ELR (cell line): ENCODE results near the gene MTCL1.
"Not testable (repeated sequence)": the region's sequence is repeated elsewhere in the genome, so short reads cannot be mapped to it uniquely, and the experiment has no call there.

Source experiments
- DNase-seq: peaks from one replicate; pipeline ENCODE4 v3.0.0-alpha.2; 2015; ENCODE audit warnings: low read depth

Gene MTCL1

DNA sequence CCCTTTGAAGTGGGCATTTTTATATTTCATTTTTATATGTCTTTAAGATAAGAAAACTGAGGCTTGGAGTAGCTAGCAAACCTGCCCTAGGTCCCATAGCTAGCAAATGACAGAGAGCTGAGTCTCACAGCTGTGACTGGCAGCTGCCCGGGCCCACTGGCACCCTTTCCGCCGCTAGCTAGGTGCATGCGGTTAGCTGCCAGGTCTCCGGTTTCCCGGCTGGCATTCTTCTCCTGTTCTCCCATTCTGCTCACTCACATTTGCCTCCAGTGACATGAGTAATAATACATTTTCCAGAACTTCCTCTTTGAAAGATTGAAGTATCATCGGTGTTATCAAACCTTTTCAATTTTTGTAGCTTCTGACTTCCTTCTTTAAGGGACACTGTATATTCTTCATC lies 38.7 kb downstream of the MTCL1 start:
- no peak for DNase-seq

DNA sequence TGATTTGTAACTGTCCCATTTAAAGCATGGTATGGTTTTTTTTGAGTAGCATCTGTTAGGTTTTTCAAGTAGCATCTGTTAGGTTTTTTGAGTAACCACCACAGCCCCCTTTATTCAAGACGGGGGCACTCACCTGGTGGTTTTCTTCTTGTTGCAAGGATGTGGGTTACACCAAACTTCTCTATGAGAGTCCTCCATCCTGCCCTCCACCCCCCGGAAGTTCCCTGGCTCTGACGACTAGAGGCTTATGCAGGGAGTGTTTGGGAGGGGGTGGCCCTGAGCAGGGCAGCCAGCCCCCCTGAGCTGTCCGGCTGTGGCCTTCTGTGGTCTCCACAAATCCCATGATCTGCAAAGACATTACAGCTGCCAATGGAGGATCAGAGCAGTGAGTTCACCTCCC lies 39.3 kb downstream of the MTCL1 start:
- no peak for DNase-seq

DNA sequence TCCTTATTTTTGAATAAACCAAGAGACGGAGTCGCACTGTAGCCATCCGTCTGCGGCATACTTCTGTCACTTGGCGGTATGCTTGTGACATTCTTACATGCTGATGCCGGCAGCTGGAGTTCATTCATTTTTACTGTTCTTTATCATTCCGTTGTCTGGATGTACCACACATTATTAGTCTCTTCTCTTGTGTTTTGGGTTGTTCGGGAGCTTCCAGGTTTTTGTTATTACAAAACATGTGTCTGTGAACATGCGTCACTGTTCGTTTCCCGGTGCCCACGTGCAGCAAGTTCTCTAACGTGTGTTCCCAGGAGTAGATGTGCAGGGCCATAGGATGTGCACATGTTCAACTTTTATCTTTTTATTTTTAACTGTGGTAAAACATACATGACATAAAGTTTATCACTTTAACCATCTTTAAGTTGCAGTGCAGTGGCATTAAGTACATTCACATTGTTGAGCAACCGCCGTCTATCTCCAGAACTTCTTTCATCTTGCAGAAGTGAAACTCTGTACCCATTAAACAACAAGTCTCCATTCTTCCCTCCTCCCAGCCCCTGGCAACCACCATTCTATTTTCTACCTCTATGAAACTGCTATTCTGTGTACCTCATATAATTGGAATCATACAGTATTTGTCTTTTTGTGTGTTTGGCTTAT lies 40.1 kb downstream of the MTCL1 start:
- DNase-seq: no peak

DNA sequence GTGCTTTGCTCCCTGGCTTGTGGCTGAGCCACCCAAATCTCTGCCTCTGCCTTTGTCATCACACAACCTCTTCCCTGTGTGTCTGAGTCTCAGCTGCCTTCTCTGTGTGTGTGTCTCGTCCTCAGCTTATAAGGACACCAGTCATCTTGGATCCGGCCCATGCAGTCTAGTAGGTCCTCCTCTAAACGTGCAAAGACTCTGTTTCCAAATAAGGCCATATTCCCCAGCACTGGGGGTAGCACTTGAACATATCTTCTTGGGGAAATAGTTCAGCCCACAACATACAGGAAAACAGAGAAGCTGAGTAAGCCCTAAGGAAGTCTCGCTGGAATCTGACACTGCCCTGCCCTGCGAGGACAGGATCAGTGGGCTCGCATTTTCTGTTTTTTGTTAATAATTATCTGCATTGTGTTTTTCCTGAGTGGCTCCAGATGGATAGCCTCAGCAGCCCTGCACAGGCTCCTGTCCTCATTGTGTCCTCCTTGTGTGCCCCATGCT lies 42.1 kb downstream of the MTCL1 start:
- peak; percentile 79 for DNase-seq

DNA sequence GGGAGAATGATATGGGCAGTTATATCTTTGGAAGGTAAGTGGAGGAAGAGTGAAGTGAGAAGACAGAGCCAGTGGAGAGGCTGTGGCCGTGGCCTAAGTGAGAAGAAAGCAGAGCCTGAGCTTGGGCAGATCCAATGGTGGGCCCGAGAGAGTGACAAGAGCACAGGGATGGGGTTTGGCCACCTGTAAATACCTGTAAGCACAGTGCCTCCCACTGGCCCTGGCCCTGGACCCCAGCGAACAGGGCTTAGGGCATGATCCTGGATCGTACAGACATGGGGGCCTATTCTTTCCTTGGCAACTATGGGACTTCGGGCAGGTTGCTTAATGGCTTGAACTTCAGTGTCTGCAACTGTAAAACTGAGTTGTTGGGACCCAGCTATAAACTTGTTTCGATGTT lies 44.1 kb downstream of the MTCL1 start:
- DNase-seq: no peak

DNA sequence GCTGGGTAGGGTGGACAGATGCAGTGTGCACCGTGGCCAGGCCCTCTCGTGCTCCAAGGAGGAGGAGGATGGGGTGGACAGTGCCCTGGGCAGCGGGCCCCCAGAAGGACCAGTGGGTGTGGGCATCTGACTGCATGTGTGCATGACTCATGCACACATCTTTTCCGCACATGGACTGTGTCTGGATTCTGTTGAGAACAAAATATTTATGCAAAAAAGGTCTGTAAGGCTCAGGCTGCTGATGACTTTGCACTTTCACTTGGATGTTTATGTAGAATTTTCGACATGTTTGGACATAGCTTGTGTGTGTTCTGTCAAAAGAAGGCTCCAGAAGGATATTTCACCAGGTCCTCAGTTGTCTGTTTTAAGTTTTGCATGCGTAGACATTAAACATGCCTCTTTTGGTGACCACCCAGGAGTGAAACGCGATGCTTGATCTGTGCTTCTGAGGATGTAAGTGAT lies 45.6 kb downstream of the MTCL1 start:
- peak; percentile 88 for DNase-seq

DNA sequence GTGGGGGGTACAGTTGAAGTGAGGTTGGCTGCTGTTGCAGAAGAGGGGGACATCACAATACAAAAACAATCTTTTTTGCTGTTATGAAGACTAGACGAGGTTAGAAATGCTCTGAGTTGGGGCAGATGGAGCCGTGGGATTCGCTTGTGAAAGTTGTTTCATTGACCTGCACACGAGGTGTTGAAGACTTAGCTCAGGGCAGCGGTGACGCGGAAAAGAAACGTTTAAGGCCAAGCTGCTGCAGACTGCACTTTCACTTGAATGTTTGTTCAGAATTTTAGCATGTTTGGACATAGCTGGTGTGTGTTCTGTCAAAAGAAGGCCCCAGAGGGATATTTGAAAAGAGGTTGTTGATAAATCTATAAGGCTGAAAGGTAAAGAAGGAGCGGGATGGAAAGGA lies 46.3 kb downstream of the MTCL1 start:
- DNase-seq: no peak

DNA sequence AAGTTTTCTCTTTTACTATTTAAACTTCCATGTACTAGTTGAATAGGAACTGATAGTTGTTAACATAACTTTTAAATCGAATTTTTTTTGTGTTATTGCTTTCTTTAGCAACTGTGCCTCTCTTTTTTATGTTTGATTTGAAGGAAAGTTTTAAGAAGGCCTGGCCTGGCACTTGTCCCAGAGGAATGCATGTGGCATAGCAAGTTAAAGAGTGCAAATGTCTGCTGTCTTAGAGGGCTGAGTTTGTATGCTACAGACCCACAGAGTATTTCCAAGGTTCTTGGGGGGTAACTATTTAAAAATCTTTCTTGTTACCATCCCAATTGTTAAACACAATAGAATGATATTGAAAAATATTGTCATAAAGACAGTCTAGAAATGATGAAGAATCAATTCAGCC lies 47.0 kb downstream of the MTCL1 start:
- no peak for DNase-seq

DNA sequence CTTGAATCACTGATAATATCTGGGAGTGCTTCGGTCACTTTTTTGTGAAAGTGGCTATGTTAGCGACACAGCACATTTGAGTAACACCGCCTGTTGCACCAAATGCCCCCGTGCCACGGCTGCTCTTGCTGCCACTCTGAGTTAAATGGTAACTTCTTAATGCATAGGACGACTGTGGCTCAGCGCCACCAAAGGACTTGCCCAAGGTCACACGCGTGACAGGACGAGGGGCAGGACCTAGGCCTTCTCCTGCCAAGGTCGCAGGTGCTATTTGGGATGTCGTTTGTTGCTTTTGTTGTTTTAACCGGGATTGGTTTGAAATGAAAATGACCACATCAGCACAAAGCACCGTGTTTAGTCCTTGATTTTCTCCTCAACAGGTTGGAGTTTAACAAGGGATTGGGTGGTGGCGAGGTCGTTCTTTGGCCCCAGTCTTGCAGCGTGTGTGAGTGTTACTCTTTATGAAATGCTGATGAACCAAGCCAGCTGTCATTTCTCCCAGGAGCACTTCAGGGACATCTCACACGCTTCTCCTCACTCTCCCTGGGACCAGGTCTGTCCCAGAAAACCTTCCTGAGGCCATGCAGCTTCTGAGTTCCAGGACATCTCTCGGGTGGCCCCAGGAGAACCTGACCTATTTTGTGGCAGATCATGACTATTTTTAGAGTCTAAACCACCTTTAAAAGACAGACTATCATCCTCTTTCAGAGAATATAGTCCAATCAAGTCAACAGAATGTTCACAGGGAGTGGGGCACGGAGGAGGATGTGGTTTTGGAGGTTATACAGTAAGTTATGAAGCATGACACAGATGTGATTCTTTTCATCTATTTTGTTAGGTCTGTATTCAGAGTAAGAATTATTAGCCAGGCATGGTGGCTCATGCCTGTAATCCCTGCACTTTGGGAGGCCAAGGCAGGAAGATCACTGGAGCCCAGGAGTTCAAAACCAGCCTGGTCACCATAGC lies 49.9 kb downstream of the MTCL1 start:
- DNase-seq: peak; percentile 87

DNA sequence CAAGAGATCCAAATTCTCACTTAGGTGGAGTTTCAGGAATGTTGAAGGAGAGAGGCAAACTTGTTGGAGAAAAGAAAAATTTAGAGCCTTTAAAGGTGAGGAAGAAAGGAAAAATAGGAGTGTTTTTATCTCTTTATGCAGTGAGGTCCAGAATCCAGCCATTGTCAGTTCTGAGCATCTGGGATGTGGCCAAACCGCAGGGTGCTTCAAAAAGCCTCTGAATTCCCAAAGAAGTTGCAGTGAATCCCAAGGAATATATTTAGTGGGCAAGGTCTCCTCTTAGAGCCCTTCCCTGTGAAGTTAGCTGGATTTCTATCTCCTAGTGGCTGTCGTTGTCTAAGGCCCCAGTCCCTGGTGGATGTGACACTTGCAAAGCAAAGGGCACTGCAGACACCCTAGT lies 51.2 kb downstream of the MTCL1 start:
- DNase-seq: no peak

DNA sequence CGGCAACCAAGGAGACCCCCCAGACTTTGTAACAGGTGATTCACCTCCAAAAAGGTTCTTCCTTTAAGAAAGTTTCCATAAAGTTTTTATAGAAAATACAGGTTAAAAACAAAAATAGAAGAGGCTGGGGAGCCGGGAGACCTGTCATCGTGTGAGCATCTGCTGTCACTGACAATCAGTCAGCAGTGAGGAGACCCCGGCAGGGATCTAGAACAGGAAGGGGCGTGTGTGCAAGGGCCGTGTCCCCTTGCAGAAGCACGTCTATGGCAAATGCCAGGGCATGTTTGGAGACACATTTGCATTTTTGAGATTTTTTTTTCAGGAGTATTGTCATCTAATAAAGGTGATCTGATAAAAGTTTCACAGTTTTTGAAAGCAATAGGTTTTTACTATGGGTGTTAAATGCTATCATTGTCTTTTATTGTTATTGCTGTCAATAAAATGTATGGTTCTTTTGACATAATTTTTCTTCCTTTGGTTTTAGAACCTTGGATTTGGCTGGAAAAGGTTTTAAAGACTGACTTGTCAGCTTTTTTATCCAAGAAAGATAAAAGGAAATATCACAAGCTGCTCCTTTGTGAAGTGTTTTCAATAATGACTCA lies 52.1 kb downstream of the MTCL1 start:
- DNase-seq: no peak

DNA sequence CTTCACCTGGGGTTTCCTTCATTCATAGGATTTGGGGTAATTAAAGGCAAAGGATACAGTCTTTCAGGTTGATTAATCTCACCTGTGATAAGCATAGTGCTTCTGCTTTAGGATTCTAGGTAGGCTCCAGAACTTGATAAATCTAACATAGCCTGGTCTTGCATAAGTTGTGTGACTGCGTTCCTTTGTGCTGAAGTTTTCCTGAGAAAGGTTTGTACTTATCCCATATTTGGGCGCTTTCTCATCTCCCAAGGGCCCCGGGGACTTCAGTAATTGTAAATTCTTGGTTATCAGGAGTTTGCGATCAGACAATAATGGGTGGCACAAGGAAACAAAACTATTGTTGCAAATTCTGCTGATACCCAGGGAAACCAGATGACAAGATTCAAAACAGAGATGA lies 53.1 kb downstream of the MTCL1 start:
- DNase-seq: no peak

DNA sequence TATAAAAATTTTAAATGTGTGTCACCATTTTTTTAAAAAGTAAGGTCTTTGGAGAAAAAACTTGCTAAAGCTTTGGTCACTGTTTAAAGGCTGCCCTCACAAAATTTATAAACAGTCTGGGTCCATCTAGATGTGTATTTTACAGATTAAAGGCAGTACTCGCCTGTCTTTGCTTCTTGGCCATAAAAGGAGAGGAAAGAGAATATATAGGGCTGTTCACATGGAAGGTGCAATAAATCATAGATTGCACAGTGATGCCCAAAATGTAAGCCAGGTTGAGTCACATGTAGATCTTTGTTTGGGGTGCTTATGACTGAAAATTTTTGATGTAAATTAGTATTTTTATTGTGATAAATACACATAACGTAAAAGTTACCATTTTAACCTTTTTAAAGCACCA lies 55.6 kb downstream of the MTCL1 start:
- DNase-seq: no peak

DNA sequence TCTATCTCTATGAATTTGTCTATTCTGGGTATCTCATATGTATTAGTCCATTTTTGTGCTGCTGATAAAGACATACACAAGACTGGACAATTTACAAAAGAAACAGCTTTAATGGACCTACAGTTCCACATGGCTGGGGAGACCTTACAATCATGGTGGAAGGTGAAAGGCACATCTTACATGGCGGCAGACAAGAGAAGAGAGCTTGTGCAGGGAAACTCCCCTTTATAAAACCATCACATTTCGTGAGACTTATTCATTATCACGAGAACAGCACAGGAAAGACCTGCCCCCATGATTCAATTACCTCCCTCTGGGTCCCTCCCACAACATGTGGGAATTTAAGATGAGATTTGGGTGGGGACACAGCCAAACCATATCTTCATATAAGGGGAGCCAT lies 56.2 kb downstream of the MTCL1 start:
- DNase-seq: not testable (repeated sequence)

DNA sequence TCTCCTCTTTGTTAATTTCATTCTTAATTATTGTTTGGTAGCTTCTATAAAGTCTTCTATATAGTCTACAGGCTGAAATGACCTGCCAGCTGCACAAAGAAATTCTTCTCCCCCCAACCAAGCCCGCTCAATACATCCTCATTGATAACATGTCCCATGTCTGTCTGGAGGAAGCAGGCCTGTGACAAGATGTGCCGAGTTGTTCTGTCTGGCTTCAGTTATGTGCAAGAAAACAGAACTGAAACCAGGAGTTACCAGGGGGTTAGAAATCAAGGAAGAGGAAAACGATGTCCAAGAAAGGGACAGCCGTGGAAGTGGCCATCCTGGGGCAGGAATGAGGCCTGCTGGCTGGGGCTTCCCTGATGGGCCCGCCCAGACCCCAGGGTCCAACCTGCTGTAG lies 57.6 kb downstream of the MTCL1 start:
- DNase-seq: no peak

DNA sequence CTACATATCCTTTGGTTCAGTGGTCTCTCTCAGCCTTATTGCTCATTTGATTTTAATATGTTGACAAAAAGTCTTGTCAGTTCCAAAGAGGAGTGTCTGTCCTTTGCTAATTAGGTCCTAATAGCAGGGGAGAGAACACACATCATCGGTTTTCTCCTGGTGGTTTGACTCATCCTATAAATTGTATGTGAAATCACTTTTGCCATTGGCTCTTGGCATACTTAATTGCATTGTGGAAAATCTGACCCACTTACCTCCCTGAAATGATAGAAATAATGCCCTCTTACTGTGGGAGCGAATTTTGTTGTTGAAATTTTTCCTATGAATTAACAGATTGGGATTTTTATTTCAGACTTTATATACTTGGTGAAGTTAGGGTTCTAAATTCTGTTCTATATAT lies 58.3 kb downstream of the MTCL1 start:
- no peak for DNase-seq

DNA sequence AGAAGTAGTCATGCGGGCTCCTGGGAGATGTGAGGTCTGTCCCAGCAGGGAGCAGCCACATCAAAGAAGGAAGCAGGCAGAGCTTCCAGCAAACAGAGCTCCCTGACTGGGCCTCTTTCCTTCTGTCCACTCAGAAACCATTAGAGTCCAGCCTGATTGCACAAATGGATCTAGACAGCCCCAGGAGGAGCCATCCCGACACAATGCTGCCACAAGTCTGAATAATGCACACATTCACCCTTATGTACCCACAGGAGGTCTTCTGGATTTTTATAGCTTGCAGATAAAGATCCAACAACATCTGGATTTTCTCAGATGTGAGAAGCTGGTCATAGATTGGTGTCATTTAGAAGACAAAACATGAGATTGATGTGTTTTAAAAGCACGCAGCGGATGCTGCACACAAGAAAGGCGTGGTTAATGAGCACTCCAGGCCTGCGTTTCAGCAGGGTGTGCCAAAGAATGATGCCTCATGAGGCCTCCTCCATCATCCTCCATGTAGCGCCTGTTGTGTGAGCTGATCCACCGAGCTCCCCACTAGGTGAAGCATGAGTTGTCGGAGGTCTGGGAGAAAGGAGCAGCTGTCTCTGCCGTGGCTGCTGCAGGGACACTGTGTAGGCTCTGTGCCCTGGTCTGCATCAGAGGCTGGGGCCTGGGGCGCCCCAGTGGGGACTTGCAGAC lies 60.6 kb downstream of the MTCL1 start:
- DNase-seq: no peak

DNA sequence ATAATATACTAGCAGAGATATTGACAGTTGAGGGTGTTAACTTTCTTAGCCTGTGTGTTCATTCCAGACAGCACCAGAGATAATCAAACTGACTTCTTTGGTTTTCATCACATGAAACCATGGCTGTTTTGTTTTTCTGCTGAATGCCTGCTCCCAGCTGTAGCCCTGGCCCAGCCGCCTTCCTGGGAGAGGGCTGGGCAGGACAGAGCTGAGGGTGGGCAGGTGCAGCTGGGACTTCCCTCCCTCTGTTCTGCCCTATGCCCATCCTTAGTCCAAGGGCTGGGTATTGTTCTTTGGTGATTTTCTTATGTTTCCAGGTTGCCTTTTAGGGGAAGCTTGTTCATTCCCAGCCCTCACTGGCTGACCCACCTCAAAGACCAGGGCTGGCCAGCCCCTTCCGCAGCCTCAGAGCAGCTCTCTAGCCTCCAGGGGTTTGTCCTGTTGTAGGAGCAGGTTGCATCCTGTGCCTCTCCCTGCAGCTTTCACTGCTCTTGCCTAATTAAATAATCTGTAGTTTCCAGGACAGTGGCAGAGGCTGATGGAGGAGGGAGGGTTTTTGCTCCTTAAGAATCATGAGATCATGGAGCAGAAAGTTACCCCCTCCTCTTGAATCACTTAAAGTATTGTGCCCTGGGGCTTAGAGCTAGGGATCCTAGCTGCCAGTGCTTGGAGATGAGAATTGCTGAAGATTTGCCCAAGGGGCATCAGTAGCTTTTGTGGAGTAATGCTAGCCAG lies 61.4 kb downstream of the MTCL1 start:
- no peak for DNase-seq

DNA sequence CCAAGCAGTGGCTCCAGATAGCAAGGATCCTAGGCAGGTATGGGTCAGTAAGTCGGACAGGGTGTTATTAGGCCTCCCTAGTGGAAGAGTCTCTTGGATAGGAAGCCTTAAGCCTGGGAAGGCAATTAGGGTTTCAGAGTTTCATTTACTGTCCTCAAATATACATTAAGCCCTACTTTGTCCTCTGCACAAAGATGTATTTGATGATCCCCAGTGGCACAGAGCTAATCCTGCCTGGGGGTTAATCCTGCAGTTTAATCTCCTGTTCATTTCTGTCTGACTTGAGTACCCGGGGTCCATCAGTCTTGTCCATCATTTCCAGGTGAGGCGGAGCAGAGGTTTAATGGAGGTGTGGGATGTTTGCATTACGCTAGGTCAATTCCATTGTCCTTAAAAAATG lies 62.0 kb downstream of the MTCL1 start:
- DNase-seq: no peak

DNA sequence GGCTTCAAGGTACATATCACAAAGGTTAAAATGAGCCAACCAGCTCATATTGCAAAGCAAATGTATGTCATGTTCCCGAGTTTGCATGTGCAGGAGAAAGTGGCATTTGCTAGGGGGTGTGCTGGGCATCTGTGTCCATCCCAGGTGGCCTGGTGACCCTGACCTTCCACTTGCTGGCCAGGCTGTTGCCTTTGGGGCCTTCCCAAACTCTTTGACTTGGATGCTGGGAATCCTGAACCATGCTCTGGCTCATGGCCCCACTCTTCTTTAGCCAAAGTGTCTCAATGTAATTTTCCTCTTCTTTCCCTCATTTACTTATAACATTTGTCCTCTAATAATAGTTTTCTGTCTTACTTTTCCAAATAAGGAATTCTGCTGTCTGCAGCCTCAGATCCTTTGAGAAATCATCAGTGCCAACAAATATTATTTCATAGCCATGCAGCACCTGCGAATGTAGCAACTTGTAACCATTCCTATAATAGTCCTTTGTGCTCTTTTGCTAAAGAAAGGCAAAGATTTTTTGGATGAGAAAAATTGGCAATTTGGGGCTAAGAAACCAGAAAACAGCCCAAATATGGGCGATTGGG lies 64.2 kb downstream of the MTCL1 start:
- no peak for DNase-seq

DNA sequence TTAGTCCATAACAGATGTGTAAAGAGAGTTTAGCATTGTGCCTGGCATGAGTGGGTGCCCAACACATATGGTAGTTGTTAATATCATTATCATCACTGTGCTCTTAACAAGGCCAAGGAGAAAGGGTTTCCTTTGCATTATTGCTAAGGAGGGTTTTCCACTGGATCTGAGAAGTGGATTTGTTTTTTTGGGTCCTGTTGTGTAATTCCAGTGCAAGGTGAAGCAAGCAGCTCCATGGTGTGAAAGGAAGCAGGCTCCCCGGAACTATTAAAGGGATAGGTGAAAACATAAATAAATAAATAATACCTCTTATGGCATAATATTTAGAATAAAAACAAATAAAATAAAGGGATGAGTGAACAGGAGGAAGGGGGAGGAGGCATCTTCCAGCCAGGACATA lies 65.3 kb downstream of the MTCL1 start:
- no peak for DNase-seq
